H1 (cell line): Measurements from ENCODE around the gene CLEC16A. TPM values are rescaled to one million over a fixed set of nuclear protein-coding genes. Genes with fewer than 3 reads are reported as not detected.

Experiments used
- CTCF ChIA-PET: fragments of 300-600 bp; sonication (Branson Sonifier 250); formaldehyde crosslinking; loops from one replicate; lab custom pipeline; 2021; ENCODE audit not compliant: partially characterized antibody; lab: Charles Lee
- POLR2A ChIA-PET: fragments of 300-600 bp; sonication (Branson Sonifier 250); formaldehyde crosslinking; loops from one replicate; lab custom pipeline; 2021; ENCODE audit warnings: inconsistent platforms; ENCODE audit not compliant: partially characterized antibody; lab: Charles Lee
- DNase-seq, 2 experiments: peaks; one replicate each; pipeline versions ENCODE4 v3.0.0 to v3.0.0-alpha.2; 2010 to 2022; ENCODE audit warnings: low spot score in 2 of 2, low read depth in 1 of 2, mixed read lengths in 1 of 2
- FAIRE-seq: peaks from 2 replicates; lab custom pipeline; 2011; peaks lifted over from hg19 to GRCh38; lab: Jason Lieb, UNC
- H2AFZ ChIP-seq: 2 replicates; pipeline ENCODE4 v1.8.1; 2012; ENCODE audit warnings: low read length, inconsistent platforms
- H2AK5ac ChIP-seq: 2 replicates; pipeline ENCODE4 v1.6.1; 2013; ENCODE audit warnings: low read depth, low read length
- H2BK120ac ChIP-seq: replicated peaks from 2 replicates; pipeline ENCODE3; 2013; ENCODE audit warnings: low read depth, low read length, inconsistent platforms
- H2BK12ac ChIP-seq: 2 replicates; pipeline ENCODE4 v1.6.1; 2013; ENCODE audit warnings: low read depth, low read length
- H2BK15ac ChIP-seq: 2 replicates; pipeline ENCODE4 v1.6.1; 2013; ENCODE audit warnings: low read length
- H2BK20ac ChIP-seq: 2 replicates; pipeline ENCODE4 v1.6.1; 2013; ENCODE audit warnings: low read length
- H2BK5ac ChIP-seq: 2 replicates; pipeline ENCODE4 v1.6.1; 2013; ENCODE audit warnings: low read depth, low read length
- H3K14ac ChIP-seq: 2 replicates; pipeline ENCODE4 v1.6.1; 2013; ENCODE audit warnings: inconsistent platforms; ENCODE audit not compliant: insufficient read length
- H3K18ac ChIP-seq: 2 replicates; pipeline ENCODE4 v1.6.1; 2013; ENCODE audit warnings: low read length; ENCODE audit errors: extremely low read depth
- H3K23ac ChIP-seq: 2 replicates; pipeline ENCODE4 v1.6.1; 2013; ENCODE audit warnings: inconsistent platforms; ENCODE audit not compliant: insufficient read length
- H3K23me2 ChIP-seq: 2 replicates; pipeline ENCODE4 v1.6.1; 2013; ENCODE audit warnings: low read depth, low read length
- H3K27ac ChIP-seq: 2 replicates; pipeline ENCODE4 v1.6.1; 2011; ENCODE audit warnings: low read depth, low read length, inconsistent platforms
- H3K27me3 ChIP-seq, 4 experiments: replicated peaks in 1 of 4; 1 replicate in 1 of 4; 2 replicates in 3 of 4; pipeline versions ENCODE4 v1.6.1 to v1.8.1; 2011 to 2013; ENCODE audit warnings: low read length in 3 of 4, mild to moderate bottlenecking in 3 of 4, inconsistent platforms in 2 of 4, mixed read lengths in 2 of 4, moderate library complexity in 1 of 4; ENCODE audit not compliant: control insufficient read depth in 3 of 4, insufficient read depth in 3 of 4; ENCODE audit errors: extremely low read depth in 1 of 4
- H3K36me3 ChIP-seq, 4 experiments: 2 replicates each; pipeline versions ENCODE4 v1.6.1 to v1.8.1; 2011 to 2013; ENCODE audit warnings: mild to moderate bottlenecking in 4 of 4, low read length in 3 of 4, moderate library complexity in 2 of 4, control low read depth in 1 of 4, inconsistent platforms in 1 of 4; ENCODE audit not compliant: insufficient read depth in 4 of 4, control insufficient read depth in 2 of 4
- H3K4ac ChIP-seq: replicated peaks from 2 replicates; pipeline ENCODE3; 2013; ENCODE audit warnings: low read length, low read depth, mixed read lengths, inconsistent platforms; ENCODE audit not compliant: insufficient read length
- H3K4me1 ChIP-seq, 4 experiments: replicated peaks in 1 of 4; 1 replicate in 1 of 4; 2 replicates in 3 of 4; pipeline versions ENCODE4 v1.6.1 to v1.8.1; 2011 to 2013; ENCODE audit warnings: low read length in 3 of 4, inconsistent platforms in 2 of 4, mixed read lengths in 1 of 4; ENCODE audit not compliant: insufficient read depth in 4 of 4, control insufficient read depth in 3 of 4
- H3K4me2 ChIP-seq, 2 experiments: 2 replicates each; pipeline versions ENCODE4 v1.6.1 to v1.8.1; 2011 to 2013; ENCODE audit warnings: low read depth in 2 of 2, low read length in 2 of 2, control low read depth in 1 of 2, inconsistent platforms in 1 of 2, mild to moderate bottlenecking in 1 of 2; ENCODE audit not compliant: insufficient read depth in 1 of 2
- H3K4me3 ChIP-seq, 4 experiments: fragments of 200-600, 300-600 bp in 1 of 4; sonication (generic), shearing (Covaris generic), sonication (Bioruptor Twin) in 1 of 4; 2 replicates each; pipeline versions ENCODE4 v1.5.1 to v1.8.1; 2011 to 2016; ENCODE audit warnings: low read length in 4 of 4, low read depth in 3 of 4, control low read depth in 2 of 4, inconsistent platforms in 2 of 4, mild to moderate bottlenecking in 2 of 4, mixed read lengths in 1 of 4, moderate library complexity in 1 of 4; ENCODE audit not compliant: insufficient read depth in 2 of 4; ENCODE audit errors: extremely low read depth in 1 of 4
- H3K56ac ChIP-seq: replicated peaks from 2 replicates; pipeline ENCODE3; 2013; ENCODE audit warnings: low read depth, mild to moderate bottlenecking, mixed read lengths, low read length, inconsistent platforms; ENCODE audit not compliant: insufficient read length
- H3K79me1 ChIP-seq: 2 replicates; pipeline ENCODE4 v1.6.1; 2013; ENCODE audit warnings: low read depth, low read length, control low read depth
- H3K79me2 ChIP-seq, 2 experiments: 2 replicates each; pipeline versions ENCODE4 v1.6.1 to v1.8.1; 2012 to 2013; ENCODE audit warnings: low read length in 2 of 2, mild to moderate bottlenecking in 2 of 2, inconsistent platforms in 1 of 2; ENCODE audit not compliant: insufficient read depth in 2 of 2, control insufficient read depth in 1 of 2
- H3K9ac ChIP-seq, 4 experiments: replicated peaks in 1 of 4; 1 replicate in 1 of 4; 2 replicates in 3 of 4; pipeline versions ENCODE4 v1.6.1 to v1.8.1; 2011 to 2013; ENCODE audit warnings: low read depth in 3 of 4, low read length in 3 of 4, control low read depth in 2 of 4, mild to moderate bottlenecking in 2 of 4, moderate library complexity in 2 of 4, inconsistent platforms in 1 of 4; ENCODE audit errors: extremely low read depth in 1 of 4
- H3K9me3 ChIP-seq, 2 experiments: 2 replicates each; pipeline versions ENCODE4 v1.6.1 to v1.8.1; 2012 to 2013; ENCODE audit warnings: mild to moderate bottlenecking in 2 of 2, moderate library complexity in 2 of 2, control low read depth in 1 of 2, inconsistent platforms in 1 of 2, low read depth in 1 of 2, low read length in 1 of 2, mixed read lengths in 1 of 2; ENCODE audit not compliant: insufficient read depth in 2 of 2
- H4K20me1 ChIP-seq, 2 experiments: replicated peaks in 1 of 2; 2 replicates each; pipeline versions ENCODE3 to v1.8.1; 2011 to 2013; ENCODE audit warnings: inconsistent platforms in 2 of 2, low read length in 2 of 2, mild to moderate bottlenecking in 1 of 2; ENCODE audit not compliant: insufficient read depth in 2 of 2, control insufficient read depth in 1 of 2
- H4K5ac ChIP-seq: 2 replicates; pipeline ENCODE4 v1.6.1; 2013; ENCODE audit warnings: low read length, low read depth, mixed read lengths, inconsistent platforms; ENCODE audit not compliant: insufficient read length
- H4K8ac ChIP-seq: 2 replicates; pipeline ENCODE4 v1.8.0; 2013; ENCODE audit warnings: mild to moderate bottlenecking, moderate library complexity, low read length, inconsistent platforms; ENCODE audit not compliant: insufficient read depth; ENCODE audit errors: extremely low read depth
- H4K91ac ChIP-seq: replicated peaks from 2 replicates; pipeline ENCODE3; 2013; ENCODE audit warnings: low read length, mixed read lengths, inconsistent platforms; ENCODE audit not compliant: insufficient read length
- CBX5 ChIP-seq: fragments of 300-800, 300-1000 bp; sonication (generic); IDR thresholded peaks from 2 replicates; pipeline ENCODE4 v1.7.1; 2016; ENCODE audit warnings: antibody characterized with exemption, low read length, low read depth
- CBX8 ChIP-seq: fragments of 300-800, 300-1000 bp; sonication (generic); IDR thresholded peaks from 2 replicates; pipeline ENCODE4 v1.7.1; 2016; ENCODE audit warnings: low read depth, low read length, borderline replicate concordance
- CREB1 ChIP-seq: IDR thresholded peaks from 2 replicates; pipeline ENCODE4 v1.6.1; 2012; ENCODE audit warnings: inconsistent platforms
- CTBP2 ChIP-seq: IDR thresholded peaks from 2 replicates; pipeline ENCODE4 v1.7.0; 2011; ENCODE audit warnings: borderline replicate concordance, mild to moderate bottlenecking, moderate library complexity, mixed read lengths, low read length; ENCODE audit not compliant: insufficient read depth, insufficient read length
- JUND ChIP-seq: IDR thresholded peaks from 2 replicates; pipeline ENCODE4 v1.6.1; 2011; ENCODE audit warnings: mild to moderate bottlenecking, improper control_type of control experiment, low read length
- RAD21 ChIP-seq, 2 experiments: IDR thresholded peaks in 1 of 2; conservative IDR thresholded peaks in 1 of 2; 2 replicates each; pipeline ENCODE4 v1.6.1; 2011; ENCODE audit warnings: low read depth in 2 of 2, low read length in 2 of 2, improper control_type of control experiment in 1 of 2, inconsistent platforms in 1 of 2, mild to moderate bottlenecking in 1 of 2, moderate library complexity in 1 of 2
- RNF2 ChIP-seq: fragments of 200-900, 300-1000 bp; sonication (generic); IDR thresholded peaks from 2 replicates; pipeline ENCODE4 v1.7.1; 2016; ENCODE audit warnings: borderline replicate concordance, low read depth, mild to moderate bottlenecking, antibody characterized with exemption, low read length; ENCODE audit not compliant: poor library complexity, severe bottlenecking; ENCODE audit errors: missing control alignments
- SIRT6 ChIP-seq: IDR thresholded peaks from one replicate; pipeline ENCODE4 v1.7.1; 2012; ENCODE audit warnings: low read length, inconsistent platforms
- SIX5 ChIP-seq: IDR thresholded peaks from 2 replicates; pipeline ENCODE4 v1.6.1; 2011; ENCODE audit warnings: mild to moderate bottlenecking, low read depth, low read length
- SP1 ChIP-seq: IDR thresholded peaks from 2 replicates; pipeline ENCODE4 v1.6.1; 2011; ENCODE audit warnings: low read depth, low read length
- SP2 ChIP-seq: IDR thresholded peaks from 2 replicates; pipeline ENCODE4 v1.6.1; 2012; ENCODE audit warnings: mild to moderate bottlenecking, low read length, inconsistent platforms
- TAF1 ChIP-seq: IDR thresholded peaks from 2 replicates; pipeline ENCODE4 v1.6.1; 2011; ENCODE audit warnings: mild to moderate bottlenecking, low read depth, low read length
- ZNF274 ChIP-seq: IDR thresholded peaks from 2 replicates; pipeline ENCODE4 v1.7.0; 2012; ENCODE audit warnings: low read length, borderline replicate concordance; ENCODE audit errors: extremely low read depth
- WGBS, 2 experiments: shearing (Covaris generic) in 1 of 2; methylation state at CpG; one replicate each; pipeline versions ENCODE4 v1.1.6 to v1.1.7; 2013 to 2015; ENCODE audit warnings: low lambda C conversion rate in 2 of 2, mixed read lengths in 2 of 2, inconsistent platforms in 1 of 2, low coverage in 1 of 2, missing lambda C conversion rate in 1 of 2; ENCODE audit not compliant: insufficient replicate concordance in 2 of 2, insufficient coverage in 1 of 2, insufficient read length in 1 of 2; ENCODE audit errors: extremely low coverage in 1 of 2, missing lambda C conversion rate in 1 of 2; 5-methylcytosine and 5-hydroxymethylcytosine counted together
- polyA plus RNA-seq, 7 experiments: library from polyadenylated mRNA; depleted of rRNA in 3 of 7; stranded (reverse) in 5 of 7; unstranded in 2 of 7; fragments of >200 nt in 5 of 7; fragments of 200-250 nt in 2 of 7; gene quantifications; 1 replicate in 5 of 7; 2 replicates in 1 of 7; 4 replicates in 1 of 7; pipeline versions ENCODE4 v1.2.1 to v1.2.3, GENCODE V29; 2011 to 2013; ENCODE audit warnings: missing spikeins in 2 of 7, mixed read lengths in 2 of 7
- total RNA-seq: library from RNA; stranded (reverse); fragmentation: NEBNext Ultra II Directional; extraction: Animal tissue kit (Norgen Biotek cat#: 25700); gene quantifications from 2 replicates; pipeline ENCODE4 v1.2.1, GENCODE V29; 2021

The CLEC16A gene
- total and polyA plus RNA-seq, 2 of the 8 experiments (the other 6 are each of a cell fraction or from before 2014, with no cell fraction given) = 7.6 to 19.3 TPM

GRCh38 chr16:11024333-11025053 lies 80.1 kb downstream of the CLEC16A start:
- no peaks in the 10 kb centered on the region for H3K27me3 ChIP-seq
- no peak for TF ChIP-seq JUND
- TF ChIP-seq CTBP2 = no peak
- no peak for TF ChIP-seq SP2
- TF ChIP-seq CBX5 = no peak
- TF ChIP-seq RNF2 = no peak
- no peak for TF ChIP-seq ZNF274
- no peak for TF ChIP-seq SIRT6
- no peak for TF ChIP-seq SIX5
- no peak for TF ChIP-seq SP1
- no peak for TF ChIP-seq TAF1
- TF ChIP-seq RAD21 (IDR thresholded peaks at IDR 0.05 in 1 of 2, conservative IDR thresholded peaks at IDR 0.05 in 1 of 2; ENCODE audit: low read depth in 2 of 2, low read length in 2 of 2) = no peak
- TF ChIP-seq CBX8 = no peak
- TF ChIP-seq CREB1 = no peak

More at GRCh38 chr16:11024333-11025053, 80.1 kb downstream of the CLEC16A start:
- Histone ChIP-seq H2BK20ac (no peak overlapping the region), H2AFZ (no peak overlapping the region), H3K23ac (no peak overlapping the region), H3K14ac (no peak overlapping the region), H3K56ac (no peak overlapping the region), H3K23me2 (no peaks in the 10 kb centered on the region), H3K79me1 (no peaks in the 10 kb centered on the region), H4K5ac (no peak overlapping the region), H3K4me1 (peaks cover 0 to 2% (median 0%) of the 10 kb centered on the region in 4 experiments; a peak in 1 of 7 replicates), H4K20me1 (no peaks in the 10 kb centered on the region), H2BK5ac (no peak overlapping the region), H2BK120ac (no peak overlapping the region), H3K4ac (no peak overlapping the region), H4K8ac (no peak overlapping the region), H3K36me3 (peaks cover 0 to 3% (median 2%) of the 10 kb centered on the region in 4 experiments; a peak in 3 of 8 replicates), H2BK12ac (no peak overlapping the region), H3K18ac (no peak overlapping the region), H3K4me3 (no peak overlapping the region), H2BK15ac (no peak overlapping the region), H3K9ac (no peak overlapping the region), H3K9me3 (no peaks in the 10 kb centered on the region), H3K27ac (no peak overlapping the region), H3K79me2 (no peaks in the 10 kb centered on the region), H4K91ac (no peak overlapping the region), H3K4me2 (no peak overlapping the region), H2AK5ac (no peak overlapping the region)
- FAIRE-seq (no peak), DNase-seq (no peak)
- ChIA-PET CTCF (interaction anchor here (1.4 to 1.9 kb wide), 3 partner anchors 9 to 41 kb away, joined by 3 to 6 read pairs (median 5); no protein-coding TSS in a partner anchor), POLR2A (interaction anchor here (1.2 kb wide), 1 partner anchor 9 kb away, joined by 3 read pairs; no protein-coding TSS in a partner anchor)
- WGBS, 2 experiments = 84% methylated on average over 9 of the region's 9 CpGs; no CpG with 5 or more reads in 1 of the 2 experiments
